ENCODE results near the gene IL1RAPL1. TPM values are rescaled to one million over a fixed set of nuclear protein-coding genes. Genes with fewer than 3 reads are reported as not detected.

The IL1RAPL1 gene
- total and polyA plus RNA-seq, 9 of the 15 experiments (the other 6 are each of a cell fraction or from before 2014, with no cell fraction given): 0.04 to 0.07 (median 0.04) TPM; not detected in 6

GRCh38 chrX:29553542-29553941 is 966.3 kb downstream of the IL1RAPL1 start (continued):
- TF ChIP-seq MGA (IDR thresholded peaks at IDR 0.05) (no peak), TGIF2 (CRISPR knock-in tag; IDR thresholded peaks at IDR 0.05) (no peak), ATF2 (CRISPR knock-in tag; IDR thresholded peaks at IDR 0.05) (no peak), DDX20 (tag; IDR thresholded peaks at IDR 0.05; ENCODE audit: low read depth) (no peak)

All from K562 (cell line).